SKM-1 treated with dmso at 0.1 percent for 144 hours (cell line): ENCODE measurements around the gene ZNF280D.
"Not testable (repeated sequence)": the region's sequence is repeated elsewhere in the genome, so short reads cannot be mapped to it uniquely, and the experiment has no call there.

ENCODE experiments used
- DNase-seq: peaks from one replicate; lab custom pipeline; 2025; ENCODE audit not compliant: unreplicated experiment; lab: John Stamatoyannopoulos, UW

Gene ZNF280D

GRCh38 chr15:56719021-56719612, 14.2 kb downstream of the ZNF280D start:
- DNase-seq: no peak

- no peak for DNase-seq
Observed at GRCh38 chr15:56718560-56718959, 14.7 kb downstream of the ZNF280D start.

GRCh38 chr15:56716334-56716733, 17.0 kb downstream of the ZNF280D start:
- DNase-seq: no peak

GRCh38 chr15:56715220-56715619, 18.1 kb downstream of the ZNF280D start:
- no peak for DNase-seq

GRCh38 chr15:56709502-56709901, 23.8 kb downstream of the ZNF280D start:
- not testable (repeated sequence) for DNase-seq

GRCh38 chr15:56699743-56700142, 33.6 kb downstream of the ZNF280D start:
- DNase-seq: no peak

- DNase-seq: no peak
Observed at GRCh38 chr15:56698270-56698669, 35.0 kb downstream of the ZNF280D start.

- DNase-seq: no peak
Observed at GRCh38 chr15:56693761-56694160, 39.5 kb downstream of the ZNF280D start.

GRCh38 chr15:56690733-56691132, 42.6 kb downstream of the ZNF280D start:
- DNase-seq: no peak

- no peak for DNase-seq
Observed at GRCh38 chr15:56683908-56684307, 49.4 kb downstream of the ZNF280D start.

- DNase-seq: no peak
Observed at GRCh38 chr15:56681113-56681512, 52.2 kb downstream of the ZNF280D start.

- no peak for DNase-seq
Observed at GRCh38 chr15:56679225-56679624, 54.1 kb downstream of the ZNF280D start.

GRCh38 chr15:56678571-56678970, 54.7 kb downstream of the ZNF280D start:
- no peak for DNase-seq

GRCh38 chr15:56677271-56677670, 56.0 kb downstream of the ZNF280D start:
- DNase-seq: no peak

GRCh38 chr15:56675930-56676329, 57.4 kb downstream of the ZNF280D start:
- no peak for DNase-seq

GRCh38 chr15:56674857-56675256, 58.5 kb downstream of the ZNF280D start:
- no peak for DNase-seq

- no peak for DNase-seq
Observed at GRCh38 chr15:56672721-56673120, 60.6 kb downstream of the ZNF280D start.

GRCh38 chr15:56667517-56667916, 65.8 kb downstream of the ZNF280D start:
- peak; percentile 31 for DNase-seq

- DNase-seq: no peak
Observed at GRCh38 chr15:56660943-56661342, 72.4 kb downstream of the ZNF280D start.

GRCh38 chr15:56659197-56659596, 74.1 kb downstream of the ZNF280D start:
- DNase-seq: no peak

- DNase-seq: no peak
Observed at GRCh38 chr15:56654624-56655023, 78.7 kb downstream of the ZNF280D start.

GRCh38 chr15:56654216-56654615, 79.1 kb downstream of the ZNF280D start:
- no peak for DNase-seq

GRCh38 chr15:56653787-56654186, 79.5 kb downstream of the ZNF280D start:
- DNase-seq: no peak
